ENCODE measurements around the gene EQTN. TPM values are rescaled to one million over a fixed set of nuclear protein-coding genes. Genes with fewer than 3 reads are reported as not detected.

The EQTN gene
- total and polyA plus RNA-seq, 2 of the 8 experiments (the other 6 are each of a cell fraction or from before 2014, with no cell fraction given) = 0.23 TPM; not detected in 1

- no peak for TF ChIP-seq CEBPB (IDR thresholded peaks at IDR 0.05; ENCODE audit: low read depth, low read length)
- no peak for TF ChIP-seq CBX8 (IDR thresholded peaks at IDR 0.05; ENCODE audit: borderline replicate concordance, low read depth, low read length)
- TF ChIP-seq SP1 (IDR thresholded peaks at IDR 0.05; ENCODE audit: low read depth, low read length) = no peak
- TF ChIP-seq RNF2 (IDR thresholded peaks at IDR 0.05; ENCODE audit: borderline replicate concordance, low read depth, low read length, missing control alignments, poor library complexity, severe bottlenecking) = no peak
- TF ChIP-seq TEAD4 (IDR thresholded peaks at IDR 0.05; ENCODE audit: low read depth, low read length) = no peak
Observed at GRCh38 chr9:27297050-27297449, at the start of gene EQTN (continued).

Data from H1 (cell line).